NCI-H82 (cell line): ENCODE results near the gene GTF3C1.
"Not testable (repeated sequence)": the region's sequence is repeated elsewhere in the genome, so short reads cannot be mapped to it uniquely, and the experiment has no call there.

Experiments used
- DNase-seq: peaks from one replicate; lab custom pipeline; 2025; lab: John Stamatoyannopoulos, UW

Gene GTF3C1, protein sequence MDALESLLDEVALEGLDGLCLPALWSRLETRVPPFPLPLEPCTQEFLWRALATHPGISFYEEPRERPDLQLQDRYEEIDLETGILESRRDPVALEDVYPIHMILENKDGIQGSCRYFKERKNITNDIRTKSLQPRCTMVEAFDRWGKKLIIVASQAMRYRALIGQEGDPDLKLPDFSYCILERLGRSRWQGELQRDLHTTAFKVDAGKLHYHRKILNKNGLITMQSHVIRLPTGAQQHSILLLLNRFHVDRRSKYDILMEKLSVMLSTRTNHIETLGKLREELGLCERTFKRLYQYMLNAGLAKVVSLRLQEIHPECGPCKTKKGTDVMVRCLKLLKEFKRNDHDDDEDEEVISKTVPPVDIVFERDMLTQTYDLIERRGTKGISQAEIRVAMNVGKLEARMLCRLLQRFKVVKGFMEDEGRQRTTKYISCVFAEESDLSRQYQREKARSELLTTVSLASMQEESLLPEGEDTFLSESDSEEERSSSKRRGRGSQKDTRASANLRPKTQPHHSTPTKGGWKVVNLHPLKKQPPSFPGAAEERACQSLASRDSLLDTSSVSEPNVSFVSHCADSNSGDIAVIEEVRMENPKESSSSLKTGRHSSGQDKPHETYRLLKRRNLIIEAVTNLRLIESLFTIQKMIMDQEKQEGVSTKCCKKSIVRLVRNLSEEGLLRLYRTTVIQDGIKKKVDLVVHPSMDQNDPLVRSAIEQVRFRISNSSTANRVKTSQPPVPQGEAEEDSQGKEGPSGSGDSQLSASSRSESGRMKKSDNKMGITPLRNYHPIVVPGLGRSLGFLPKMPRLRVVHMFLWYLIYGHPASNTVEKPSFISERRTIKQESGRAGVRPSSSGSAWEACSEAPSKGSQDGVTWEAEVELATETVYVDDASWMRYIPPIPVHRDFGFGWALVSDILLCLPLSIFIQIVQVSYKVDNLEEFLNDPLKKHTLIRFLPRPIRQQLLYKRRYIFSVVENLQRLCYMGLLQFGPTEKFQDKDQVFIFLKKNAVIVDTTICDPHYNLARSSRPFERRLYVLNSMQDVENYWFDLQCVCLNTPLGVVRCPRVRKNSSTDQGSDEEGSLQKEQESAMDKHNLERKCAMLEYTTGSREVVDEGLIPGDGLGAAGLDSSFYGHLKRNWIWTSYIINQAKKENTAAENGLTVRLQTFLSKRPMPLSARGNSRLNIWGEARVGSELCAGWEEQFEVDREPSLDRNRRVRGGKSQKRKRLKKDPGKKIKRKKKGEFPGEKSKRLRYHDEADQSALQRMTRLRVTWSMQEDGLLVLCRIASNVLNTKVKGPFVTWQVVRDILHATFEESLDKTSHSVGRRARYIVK (N-terminal part only)

DNA sequence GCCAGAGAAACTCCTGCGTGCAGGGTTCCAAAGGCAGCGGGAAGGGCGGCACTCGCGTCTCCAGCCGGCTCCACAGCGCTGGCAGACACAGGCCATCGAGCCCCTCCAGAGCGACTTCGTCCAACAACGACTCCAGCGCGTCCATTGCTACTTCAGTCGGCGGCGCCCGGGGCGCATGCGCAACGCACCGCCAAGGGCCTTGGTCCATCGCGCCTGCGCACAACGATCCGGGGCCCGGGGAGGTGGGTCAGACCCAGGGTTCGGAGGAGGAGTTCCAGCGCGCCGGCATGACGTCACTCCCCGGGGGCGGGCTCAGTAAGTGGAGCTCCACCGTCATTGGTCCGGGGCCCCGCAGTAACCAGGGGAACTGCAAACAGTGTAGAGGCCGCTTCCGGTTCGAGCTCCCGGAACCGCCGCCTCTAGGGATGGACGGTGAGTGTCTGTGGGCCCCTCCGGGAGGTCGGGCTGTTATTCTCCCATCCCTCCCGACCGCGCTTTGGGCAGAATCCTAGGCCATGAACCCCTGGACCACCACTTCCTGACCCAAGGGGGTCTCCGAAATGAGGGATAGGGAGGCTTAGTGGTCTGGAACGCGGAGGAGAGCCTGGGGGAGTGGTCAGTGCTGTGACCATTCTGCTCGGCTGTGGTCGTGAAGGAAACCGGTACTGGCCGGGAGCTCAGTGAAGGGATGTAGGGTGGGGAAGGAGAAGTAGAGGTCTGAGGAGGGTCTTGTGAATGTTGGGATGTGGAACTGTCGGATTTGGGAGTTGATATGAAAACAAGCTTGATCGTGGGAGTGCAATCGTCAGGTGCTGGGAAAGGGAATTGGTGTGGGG is at the start of gene GTF3C1, which contains the start of gene KATNIP:
GTF3C1 (minus strand) TSS at position 168 of the 836 bp plus-strand sequence; CDS start at position 145, 23 bp downstream.
KATNIP (plus strand) TSS at position 399 of the 836 bp plus-strand sequence; CDS start at position 426, 27 bp downstream.
- peak; percentile 99 for DNase-seq

DNA sequence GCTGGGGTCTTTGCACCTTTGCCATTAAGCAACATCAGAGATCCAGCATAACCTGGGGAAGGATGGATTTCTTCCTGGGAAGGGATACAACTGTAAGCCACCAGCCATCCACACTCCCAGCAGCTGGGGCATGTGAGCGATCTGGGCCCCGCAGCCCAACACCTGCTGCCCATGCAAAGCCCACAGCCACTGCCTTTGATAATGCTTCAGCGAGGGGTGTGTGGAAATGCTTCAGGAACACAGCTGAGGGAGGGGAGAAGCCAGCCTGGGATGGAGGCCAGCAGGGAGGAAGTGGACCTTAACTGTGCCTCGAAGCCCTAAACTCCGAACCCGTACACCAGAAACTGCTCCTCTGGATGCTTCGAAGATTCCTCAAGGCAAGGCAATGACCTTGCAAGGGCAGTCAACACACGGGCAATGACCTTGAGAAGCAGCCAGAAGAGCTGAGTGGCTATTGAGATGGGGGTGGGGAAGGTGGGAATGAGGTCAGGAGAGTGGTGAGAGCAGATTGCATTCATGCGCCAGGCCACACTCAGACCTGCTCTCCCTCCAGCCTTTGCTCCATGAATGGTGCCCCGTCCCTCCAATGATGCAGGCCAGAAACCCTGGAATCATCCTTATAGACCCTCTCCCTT is 49.3 kb upstream of the GTF3C1 start:
- DNase-seq: peak; percentile 53

DNA sequence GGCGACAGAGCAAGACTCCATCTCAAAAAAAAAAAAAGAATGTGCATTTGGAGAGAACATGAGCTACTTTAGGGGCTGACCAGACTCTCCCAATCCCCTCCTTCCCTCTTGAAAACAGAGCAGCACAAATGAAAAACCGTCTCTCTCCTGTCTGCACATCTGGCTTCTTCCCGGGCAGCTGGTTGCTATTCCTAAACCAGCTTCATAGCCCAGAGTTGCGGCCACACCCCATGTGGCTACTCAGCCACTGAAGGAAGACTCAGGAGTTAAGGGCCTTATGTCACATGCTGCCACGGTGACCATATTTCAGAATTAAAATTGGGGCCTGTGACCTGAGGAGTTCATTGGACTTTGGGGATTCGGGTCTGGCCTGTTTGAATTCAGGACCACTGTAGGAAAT is 48.5 kb upstream of the GTF3C1 start:
- peak; percentile 41 for DNase-seq

DNA sequence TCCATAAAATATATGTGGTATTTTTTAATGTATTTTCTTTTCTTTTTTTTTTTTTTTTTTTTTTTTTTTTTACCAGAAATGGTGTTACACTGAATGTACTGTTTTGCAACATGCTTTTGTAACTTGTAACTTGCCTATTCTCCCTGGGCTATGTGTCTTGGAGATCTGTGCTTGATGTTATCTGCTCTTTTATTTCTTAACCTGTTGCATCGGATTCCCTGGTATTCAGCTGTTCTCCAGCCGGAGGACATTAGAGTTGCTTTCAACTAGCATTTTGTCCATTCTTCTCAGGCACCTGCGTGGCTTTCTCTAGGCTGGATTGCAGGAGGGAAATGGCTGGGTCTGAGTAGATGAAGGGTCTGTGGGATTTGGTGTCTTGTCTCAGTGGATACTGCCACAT is 47.6 kb upstream of the GTF3C1 start:
- no peak for DNase-seq

DNA sequence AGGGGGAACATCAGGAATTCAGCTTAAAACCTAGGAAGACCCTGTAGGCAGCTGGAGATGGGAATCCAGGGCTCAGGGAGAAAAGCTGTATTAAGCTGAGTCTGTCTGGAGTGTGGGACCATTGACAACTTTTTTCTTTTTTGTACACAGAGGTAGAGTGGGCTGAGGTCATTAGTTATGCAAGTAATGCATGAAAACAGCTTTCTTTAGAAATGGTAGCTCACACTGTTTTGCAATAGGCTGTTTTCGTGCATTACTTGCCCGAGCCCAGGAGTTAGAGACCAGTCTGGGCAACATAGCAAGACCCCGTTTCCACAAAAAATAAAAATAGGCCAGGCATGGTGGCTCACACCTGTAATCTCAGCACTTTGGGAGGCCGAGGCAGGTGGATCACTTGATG is 46.7 kb upstream of the GTF3C1 start:
- no peak for DNase-seq

DNA sequence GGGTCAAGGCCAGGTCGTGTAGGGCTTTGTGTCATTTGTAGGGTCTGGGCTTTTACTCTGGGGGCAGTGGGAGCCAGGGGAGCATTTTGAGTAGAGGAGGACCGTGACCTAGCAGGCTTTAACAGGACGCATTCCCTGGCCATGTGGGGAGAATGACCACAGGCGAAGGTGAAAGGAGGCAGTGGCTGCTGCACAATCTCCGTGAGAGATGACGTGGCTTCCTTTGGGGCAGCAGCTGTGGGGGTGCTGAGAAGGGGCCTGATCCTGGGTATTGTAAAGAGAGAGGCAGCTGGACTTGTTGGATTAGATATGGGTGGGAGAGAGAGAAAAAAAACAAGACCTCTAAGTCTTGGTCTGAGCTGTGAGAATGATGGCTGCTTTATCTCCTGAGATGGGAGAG is 46.3 kb upstream of the GTF3C1 start:
- peak; percentile 87 for DNase-seq

DNA sequence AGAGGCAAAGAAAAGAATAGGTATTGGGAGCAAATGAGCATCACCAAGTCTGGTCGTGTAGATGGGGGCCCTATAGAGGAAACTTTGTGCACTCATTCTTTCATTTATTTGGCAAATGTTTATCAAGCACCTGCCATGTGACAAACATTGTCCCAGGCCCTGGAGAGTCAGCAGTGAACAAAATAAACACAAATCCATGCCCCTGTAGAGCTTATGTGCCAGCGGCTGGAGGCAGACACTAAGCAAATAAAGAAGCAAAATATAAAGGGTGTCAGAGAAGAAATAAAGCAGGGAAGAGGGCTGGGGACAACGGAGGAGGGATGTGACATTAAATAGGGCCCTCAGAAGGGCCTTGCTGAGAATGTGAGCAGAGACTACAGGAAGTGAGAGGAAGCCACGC is 45.8 kb upstream of the GTF3C1 start:
- no peak for DNase-seq

DNA sequence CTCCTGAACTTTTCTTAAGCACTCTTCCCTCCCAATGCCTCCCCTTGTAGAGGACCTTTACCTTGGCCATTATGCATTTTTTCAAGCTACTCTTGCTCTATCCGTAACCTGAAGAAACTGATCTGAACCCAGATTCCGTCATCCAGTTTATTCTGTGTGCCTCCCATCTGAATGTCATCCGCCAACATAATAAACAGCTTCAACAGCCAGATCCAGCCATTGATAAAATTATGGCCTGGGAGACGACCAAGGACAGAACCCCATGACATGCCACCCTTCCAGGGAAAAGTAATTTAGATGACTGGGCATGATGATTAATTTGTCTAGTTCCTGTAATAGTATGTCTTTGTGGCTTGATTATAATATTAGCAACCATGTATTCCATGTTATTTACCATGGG is 42.1 kb upstream of the GTF3C1 start:
- no peak for DNase-seq

DNA sequence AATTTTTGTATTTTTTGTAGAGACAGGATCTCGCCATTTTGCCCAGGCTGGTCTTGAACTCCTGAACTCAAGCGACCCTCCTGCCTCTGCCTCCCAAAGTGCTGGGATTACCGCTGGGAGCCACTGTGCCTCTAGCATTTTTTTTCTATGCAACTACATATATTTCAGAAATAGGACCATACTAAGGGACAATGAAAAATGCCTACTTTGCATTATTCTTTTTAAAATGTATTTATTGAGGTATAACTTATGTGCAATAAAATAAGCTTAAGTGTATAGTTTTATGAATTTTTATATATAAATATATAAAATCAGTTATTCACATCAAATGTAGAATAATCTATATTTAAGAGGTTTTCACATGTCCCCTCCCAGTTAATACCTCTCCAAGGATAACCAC is 38.3 kb upstream of the GTF3C1 start:
- DNase-seq: no peak

DNA sequence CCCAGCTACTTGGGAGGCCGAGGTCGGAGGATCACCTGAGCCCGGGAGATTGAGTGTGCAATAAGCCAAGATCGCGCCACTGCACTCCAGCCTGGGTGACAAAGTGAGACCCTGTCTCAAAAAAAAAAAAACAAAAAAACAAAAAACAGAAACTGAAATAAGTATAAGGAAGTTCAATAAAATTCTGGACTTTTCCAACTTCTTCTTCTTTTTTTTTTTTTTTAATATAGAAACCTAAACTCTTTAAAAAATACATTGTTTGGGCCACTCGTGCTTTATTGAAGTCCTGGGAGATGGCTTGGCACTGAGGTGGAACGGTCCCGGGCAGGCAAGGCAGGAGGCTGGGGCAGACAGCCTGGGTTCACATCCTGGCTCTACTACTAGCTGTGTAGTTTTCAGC is 37.0 kb upstream of the GTF3C1 start:
- DNase-seq: no peak

DNA sequence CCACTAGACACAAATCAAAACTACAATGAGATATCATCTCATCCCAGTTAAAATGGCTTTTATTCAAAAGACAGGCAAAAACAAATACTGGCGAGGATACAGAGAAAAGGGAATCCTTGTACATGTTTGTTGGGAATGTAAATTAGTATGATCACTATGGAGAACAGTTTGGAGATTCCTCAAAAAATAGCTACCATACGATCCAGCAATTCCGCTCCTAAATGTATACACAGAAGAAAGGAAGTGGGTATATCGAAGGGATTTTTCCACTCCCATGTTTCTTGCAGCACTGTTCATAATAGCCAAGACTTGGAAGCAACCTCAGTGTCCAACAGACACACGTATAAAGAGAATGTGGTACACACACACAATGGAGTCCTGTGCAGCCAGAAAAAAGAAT is 35.5 kb upstream of the GTF3C1 start:
- no peak for DNase-seq

DNA sequence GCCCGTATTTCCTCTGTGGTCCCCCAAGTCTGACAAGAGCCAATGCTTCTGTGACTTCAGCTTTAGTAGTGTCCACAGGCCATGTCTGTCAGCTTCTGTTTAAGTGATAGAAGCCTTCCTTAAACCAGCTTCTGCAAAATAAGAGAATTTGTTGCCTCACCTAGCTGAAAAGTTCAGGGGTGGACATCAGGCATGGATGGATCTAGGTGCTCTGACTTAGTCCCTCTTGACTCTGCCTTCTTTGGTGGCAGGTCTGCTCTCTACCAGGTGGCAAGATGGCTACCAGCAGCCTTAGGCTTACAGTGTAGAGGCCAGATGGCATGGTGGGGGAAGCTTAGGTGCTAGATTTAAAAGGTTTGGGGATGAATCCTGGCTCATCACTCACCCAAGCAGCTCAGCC is 33.9 kb upstream of the GTF3C1 start:
- DNase-seq: peak; percentile 80

DNA sequence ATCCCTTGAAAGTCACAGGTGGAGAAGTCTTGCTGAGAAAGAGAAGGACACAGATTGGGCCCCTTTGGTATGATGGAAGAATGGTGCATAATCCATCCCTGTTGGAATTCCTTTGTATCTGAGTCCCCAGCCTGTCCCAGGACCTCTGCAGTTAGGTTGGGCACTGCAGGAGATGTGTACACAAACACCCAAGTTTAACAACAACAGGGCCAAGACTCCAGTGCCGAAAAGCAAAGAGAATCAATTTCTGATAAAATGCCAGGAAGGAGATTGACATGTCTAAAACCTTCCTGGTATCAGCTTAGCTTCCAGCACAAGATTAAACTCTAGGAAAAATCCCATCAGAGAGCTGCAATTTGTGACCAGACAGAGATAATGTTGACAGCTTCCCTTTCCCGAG is 33.2 kb upstream of the GTF3C1 start:
- peak; percentile 76 for DNase-seq

DNA sequence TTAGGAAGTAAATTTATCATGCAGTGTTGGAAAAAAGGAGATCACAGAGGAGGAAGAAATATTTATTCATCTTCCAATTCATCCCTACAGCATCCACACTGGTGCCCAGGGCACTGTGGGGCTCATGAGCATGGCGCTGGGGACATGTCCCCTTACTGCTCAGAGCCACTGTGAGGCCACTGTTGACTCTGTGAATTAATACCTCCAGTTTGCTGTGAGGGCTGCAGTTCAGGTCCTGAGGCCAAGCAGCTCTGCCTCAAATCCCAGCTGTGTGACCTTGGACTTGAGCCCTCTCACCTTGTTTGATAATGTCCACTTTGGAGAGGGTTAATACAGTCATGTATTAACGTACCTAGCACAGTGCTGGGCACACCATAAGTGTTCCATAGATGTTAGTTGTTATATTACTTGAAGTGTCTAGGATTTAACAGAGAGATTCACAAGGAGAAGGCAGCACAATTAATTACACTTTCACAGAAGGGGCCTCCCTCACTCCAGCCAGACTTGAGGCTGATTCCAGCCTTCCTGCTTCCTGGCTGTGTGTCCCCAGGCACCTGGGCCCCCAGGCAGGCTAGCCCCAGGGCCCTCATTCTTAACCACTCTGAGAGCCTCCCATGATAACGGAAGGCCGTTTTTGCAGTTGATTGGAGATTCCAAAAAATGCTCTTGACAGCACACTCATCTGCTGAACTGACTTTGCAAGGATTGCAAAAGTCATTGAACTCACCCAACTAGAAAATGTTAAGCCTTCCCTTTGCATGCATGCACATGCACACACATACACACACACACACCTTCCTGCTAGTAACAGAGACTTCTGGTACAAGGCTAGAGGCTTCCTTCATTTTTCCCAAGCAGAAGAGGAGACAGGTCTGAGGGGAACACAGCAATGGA is 29.6 kb upstream of the GTF3C1 start:
- no peak for DNase-seq

DNA sequence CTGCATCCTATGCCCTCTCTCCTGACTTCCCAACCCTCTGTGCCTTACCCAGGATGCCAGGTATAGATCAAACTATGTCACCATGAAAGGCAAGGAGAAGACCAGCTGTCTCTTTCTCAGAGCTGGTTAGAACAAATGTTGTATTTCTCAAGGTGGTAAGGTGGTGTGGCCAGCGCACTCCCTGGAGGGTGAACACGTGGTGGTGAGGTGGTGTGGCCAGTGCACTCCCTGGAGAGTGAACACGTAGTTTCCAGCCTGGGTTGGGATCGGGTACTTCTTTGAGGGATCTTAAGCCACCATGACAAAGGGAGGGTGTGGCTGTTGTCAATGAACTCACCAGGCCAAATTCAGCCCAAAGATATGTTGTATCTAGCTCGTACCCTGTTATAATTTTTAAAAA is 27.0 kb upstream of the GTF3C1 start:
- no peak for DNase-seq

DNA sequence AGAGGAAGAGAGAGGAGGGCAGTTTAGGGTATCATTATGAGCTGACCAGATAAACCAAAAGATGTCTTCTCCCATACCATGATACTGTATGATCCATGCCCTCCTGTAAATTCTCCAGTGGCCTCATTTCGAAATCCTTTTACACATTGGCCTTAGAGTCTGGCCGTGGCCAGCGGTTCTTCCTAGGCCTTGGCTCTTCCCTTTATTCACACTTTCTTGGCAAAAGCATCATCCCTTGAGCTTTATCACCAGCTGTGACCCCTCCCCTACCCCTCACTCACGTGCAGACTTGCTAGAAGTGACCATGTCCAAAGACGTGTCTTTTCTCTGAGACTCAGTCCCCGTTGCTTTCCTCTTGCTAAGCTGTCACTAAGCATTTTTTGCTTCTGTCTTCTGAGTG is 23.0 kb upstream of the GTF3C1 start:
- DNase-seq: no peak

DNA sequence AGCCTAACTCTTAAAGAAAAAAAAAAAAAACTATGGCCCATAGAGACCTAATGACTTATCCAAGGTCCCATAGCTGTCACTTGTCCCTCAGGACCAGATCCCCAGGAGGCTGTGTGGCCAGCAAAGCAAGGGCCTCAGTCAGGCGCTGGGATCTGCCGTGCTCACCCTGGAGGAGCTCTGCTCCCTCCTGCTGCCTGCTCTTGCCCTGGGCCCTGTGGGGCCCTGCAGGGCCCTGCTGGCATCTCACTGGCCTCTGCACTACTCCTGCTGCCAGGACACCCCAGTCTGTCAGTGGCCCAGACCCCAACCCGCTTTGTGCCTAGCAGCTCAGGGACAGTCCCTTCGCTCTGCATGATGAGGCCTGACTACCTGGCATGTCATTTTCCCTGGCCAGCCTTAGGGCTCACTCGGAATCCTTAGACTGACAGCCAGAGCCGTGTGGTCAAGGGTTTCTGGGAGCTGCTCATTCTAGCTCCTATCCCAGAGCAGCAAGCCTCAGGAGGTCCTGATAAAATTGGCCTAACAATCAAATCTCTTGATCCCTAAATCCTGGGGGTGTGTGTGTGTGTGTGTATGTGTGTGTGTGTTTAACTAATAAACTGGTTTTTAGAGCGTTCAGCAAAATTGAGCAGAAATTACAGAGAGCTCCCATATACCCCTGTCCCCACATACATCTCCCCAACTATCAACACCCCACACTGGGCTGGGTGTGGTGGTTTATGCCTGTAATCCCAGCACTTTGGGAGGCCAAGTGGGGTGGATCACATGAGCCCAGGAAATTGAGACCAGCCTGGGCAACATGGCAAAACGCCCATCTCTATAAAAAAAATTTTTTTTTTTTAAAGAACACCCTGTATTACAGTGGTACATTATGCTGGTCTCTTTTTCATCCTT is 22.0 kb upstream of the GTF3C1 start:
- DNase-seq: no peak

DNA sequence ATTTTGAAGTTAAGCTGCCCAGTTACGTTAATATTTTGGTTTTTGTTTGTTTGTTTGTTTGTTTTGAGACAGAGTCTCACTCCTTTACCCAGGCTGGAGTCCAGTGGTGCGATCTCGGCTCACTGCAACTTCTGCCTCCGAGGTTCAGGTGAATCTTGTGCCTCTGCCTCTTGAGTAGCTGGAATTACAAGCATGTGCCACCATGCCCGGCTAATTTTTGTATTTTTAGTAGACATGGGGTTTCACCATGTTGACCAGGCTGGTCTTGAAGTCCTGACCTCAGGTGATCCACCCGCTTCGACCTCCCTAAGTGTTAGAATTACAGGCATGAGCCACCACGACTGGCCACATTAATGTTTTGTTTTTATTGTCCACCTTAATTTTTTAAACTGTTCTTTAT is 21.3 kb upstream of the GTF3C1 start:
- not testable (repeated sequence) for DNase-seq

DNA sequence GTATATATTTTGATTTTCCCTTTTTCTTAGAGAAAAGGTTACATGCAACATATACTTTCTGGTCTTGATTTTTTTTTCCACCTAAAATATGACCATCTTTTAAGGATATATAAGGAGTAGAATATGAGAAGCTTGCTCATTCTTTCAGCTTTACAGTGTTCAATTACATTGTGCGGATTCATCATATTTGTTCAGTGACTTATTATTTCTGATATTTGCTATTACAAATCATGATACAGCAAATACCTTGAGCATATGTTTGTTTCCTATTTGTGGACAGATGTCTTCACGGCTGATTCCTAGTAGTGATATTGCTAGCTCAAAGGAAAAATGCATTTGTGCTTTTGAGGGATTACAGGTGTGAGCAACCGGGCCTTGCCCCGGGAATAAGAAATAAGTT is 18.4 kb upstream of the GTF3C1 start:
- no peak for DNase-seq
